MCF 10A (cell line): ENCODE results near the gene CARD11. TPM values are rescaled to one million over a fixed set of nuclear protein-coding genes. Genes with fewer than 3 reads are reported as not detected.

Experiments used
- BruUV-seq: library from RNA; stranded (reverse); fragments of 400-500 nt; replicated peaks from 2 replicates; lab custom pipeline; 2021; lab: Mats Ljungman, UMichigan
- CTCF ChIA-PET: fragments of 300-600 bp; sonication (Branson Sonifier 250); formaldehyde crosslinking; extraction: SDS; loops from one replicate; lab custom pipeline; 2021; ENCODE audit warnings: antibody characterized with exemption, inconsistent platforms; lab: Yijun Ruan, JAX
- POLR2A ChIA-PET: fragments of 300-600, 350-650 bp; sonication (Branson Sonifier 250); formaldehyde crosslinking; extraction: SDS; loops from one replicate; lab custom pipeline; 2020; ENCODE audit warnings: antibody characterized with exemption, inconsistent platforms; lab: Yijun Ruan, JAX
- DNase-seq: peaks from one replicate; pipeline ENCODE4 v3.0.0-alpha.2; 2018; ENCODE audit not compliant: unreplicated experiment
- H3K27ac Mint-ChIP-seq: one replicate; pipeline ENCODE4 v1.8.0; 2022; ENCODE audit warnings: mild to moderate bottlenecking, low read depth, mixed read lengths; ENCODE audit not compliant: unreplicated experiment
- H3K27me3 Mint-ChIP-seq: one replicate; pipeline ENCODE4 v1.8.0; 2022; ENCODE audit warnings: mixed read lengths; ENCODE audit not compliant: insufficient read depth, unreplicated experiment
- H3K36me3 Mint-ChIP-seq: one replicate; pipeline ENCODE4 v1.8.0; 2022; ENCODE audit warnings: mild to moderate bottlenecking, moderate library complexity, mixed read lengths; ENCODE audit not compliant: insufficient read depth, unreplicated experiment
- H3K4me1 Mint-ChIP-seq: one replicate; pipeline ENCODE4 v1.8.0; 2022; ENCODE audit warnings: mixed read lengths; ENCODE audit not compliant: insufficient read depth, unreplicated experiment
- H3K4me3 Mint-ChIP-seq: one replicate; pipeline ENCODE4 v1.8.0; 2022; ENCODE audit warnings: mild to moderate bottlenecking, moderate library complexity, mixed read lengths; ENCODE audit not compliant: unreplicated experiment
- H3K9me3 Mint-ChIP-seq: one replicate; pipeline ENCODE4 v1.8.0; 2022; ENCODE audit warnings: mixed read lengths; ENCODE audit not compliant: unreplicated experiment
- intact Hi-C: fragments of 100-400 bp; cut with micrococcal nuclease; formaldehyde crosslinking; loops from 2 replicates; pipeline ENCODE4 v1.14.1; 2022
- total RNA-seq: library from RNA; stranded (reverse); gene quantifications from 2 replicates; pipeline ENCODE4 v1.2.3, GENCODE V29; 2022
- TF ChIP-seq, protein P1 (sequence below): fragments of 200-600 bp; IDR thresholded peaks from one replicate; pipeline ENCODE4 v1.8.0; 2022; ENCODE audit warnings: antibody characterized with exemption, mild to moderate bottlenecking; ENCODE audit not compliant: unreplicated experiment

The CARD11 gene
- total RNA-seq, 1 experiment from 2014 or later = not detected

DNA sequence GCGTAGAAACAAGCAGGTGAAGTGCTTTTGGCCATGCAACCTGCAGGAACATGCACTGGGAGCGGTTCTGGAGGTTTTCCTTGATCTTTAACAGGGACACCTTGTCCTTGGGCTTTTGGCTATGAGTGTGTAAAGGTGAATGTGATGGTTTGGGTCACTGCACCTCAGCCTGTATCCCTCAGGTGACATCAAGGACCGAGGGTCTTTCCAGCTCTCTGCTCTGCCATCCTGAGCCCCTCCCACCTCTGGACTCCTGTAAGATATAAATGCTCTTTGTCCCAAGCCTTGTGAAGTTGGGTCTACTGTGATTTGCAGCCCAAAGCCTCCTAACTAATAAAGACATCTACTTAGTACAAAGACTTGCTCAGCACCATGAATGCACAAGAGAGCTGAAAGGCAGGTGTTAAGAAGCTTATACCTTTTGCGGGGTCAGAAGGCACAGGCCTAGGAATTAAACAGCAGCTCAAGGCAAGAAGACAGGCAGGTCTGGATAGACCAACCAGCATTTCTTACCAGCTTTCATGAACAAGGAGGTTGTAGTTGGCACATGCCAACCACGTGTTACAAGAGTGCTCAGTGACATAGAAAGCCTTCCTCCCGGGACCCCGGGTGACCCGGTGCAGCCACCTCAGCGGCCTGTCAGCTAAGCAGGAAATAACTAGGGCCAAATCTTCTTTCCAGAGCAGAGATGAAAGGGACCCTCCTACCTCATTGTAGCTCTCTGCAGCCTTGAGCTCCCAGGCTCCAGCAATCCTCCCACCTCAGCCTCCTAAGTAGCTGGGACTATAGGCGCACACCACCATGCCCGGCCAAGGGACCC is 89.9 kb downstream of the CARD11 start:
- ChIA-PET CTCF (interaction anchor here (0.6 to 1.3 kb wide), 2 partner anchors 20 to 1433 kb away, joined by 4 to 7 read pairs; no protein-coding TSS in a partner anchor), POLR2A (interaction anchor here (0.7 to 1.2 kb wide), 2 partner anchors 11 to 12 kb away, joined by 3 read pairs; no protein-coding TSS in a partner anchor)
- intact Hi-C loops = no loop called here
- Mint-ChIP-seq H3K27me3 (no peaks in the 10 kb centered on the region), H3K4me3 (no peak overlapping the region), H3K4me1 (peaks cover 5% of the 10 kb centered on the region), H3K27ac (no peak overlapping the region), H3K9me3 (peaks cover 8% of the 10 kb centered on the region), H3K36me3 (no peaks in the 10 kb centered on the region)
- no peak for DNase-seq
- BruUV-seq = no TSS peak
- TF ChIP-seq, protein P1, sequence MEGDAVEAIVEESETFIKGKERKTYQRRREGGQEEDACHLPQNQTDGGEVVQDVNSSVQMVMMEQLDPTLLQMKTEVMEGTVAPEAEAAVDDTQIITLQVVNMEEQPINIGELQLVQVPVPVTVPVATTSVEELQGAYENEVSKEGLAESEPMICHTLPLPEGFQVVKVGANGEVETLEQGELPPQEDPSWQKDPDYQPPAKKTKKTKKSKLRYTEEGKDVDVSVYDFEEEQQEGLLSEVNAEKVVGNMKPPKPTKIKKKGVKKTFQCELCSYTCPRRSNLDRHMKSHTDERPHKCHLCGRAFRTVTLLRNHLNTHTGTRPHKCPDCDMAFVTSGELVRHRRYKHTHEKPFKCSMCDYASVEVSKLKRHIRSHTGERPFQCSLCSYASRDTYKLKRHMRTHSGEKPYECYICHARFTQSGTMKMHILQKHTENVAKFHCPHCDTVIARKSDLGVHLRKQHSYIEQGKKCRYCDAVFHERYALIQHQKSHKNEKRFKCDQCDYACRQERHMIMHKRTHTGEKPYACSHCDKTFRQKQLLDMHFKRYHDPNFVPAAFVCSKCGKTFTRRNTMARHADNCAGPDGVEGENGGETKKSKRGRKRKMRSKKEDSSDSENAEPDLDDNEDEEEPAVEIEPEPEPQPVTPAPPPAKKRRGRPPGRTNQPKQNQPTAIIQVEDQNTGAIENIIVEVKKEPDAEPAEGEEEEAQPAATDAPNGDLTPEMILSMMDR = no peak

DNA sequence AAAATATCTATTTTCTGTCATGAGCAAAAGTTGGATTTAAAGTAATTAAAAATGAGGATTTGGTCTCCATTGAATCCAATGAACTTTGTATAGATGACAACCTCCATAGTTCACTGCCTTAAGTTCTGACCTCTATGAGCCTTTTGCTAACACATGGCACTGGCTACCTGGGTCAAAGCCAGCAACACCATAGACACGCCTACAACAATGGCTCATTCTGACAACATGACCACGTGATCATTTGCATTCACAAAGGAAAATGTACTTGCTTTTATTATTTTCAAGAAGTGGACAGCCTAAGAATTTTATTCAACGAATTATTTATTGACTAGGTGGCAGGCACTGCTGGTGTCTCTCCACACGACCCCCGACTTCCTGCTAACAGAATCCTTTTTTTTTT is 90.6 kb downstream of the CARD11 start:
- POLR2A ChIA-PET = interaction anchor here (0.5 to 1.2 kb wide), 3 partner anchors 11 to 13 kb away, joined by 3 read pairs; no protein-coding TSS in a partner anchor

DNA sequence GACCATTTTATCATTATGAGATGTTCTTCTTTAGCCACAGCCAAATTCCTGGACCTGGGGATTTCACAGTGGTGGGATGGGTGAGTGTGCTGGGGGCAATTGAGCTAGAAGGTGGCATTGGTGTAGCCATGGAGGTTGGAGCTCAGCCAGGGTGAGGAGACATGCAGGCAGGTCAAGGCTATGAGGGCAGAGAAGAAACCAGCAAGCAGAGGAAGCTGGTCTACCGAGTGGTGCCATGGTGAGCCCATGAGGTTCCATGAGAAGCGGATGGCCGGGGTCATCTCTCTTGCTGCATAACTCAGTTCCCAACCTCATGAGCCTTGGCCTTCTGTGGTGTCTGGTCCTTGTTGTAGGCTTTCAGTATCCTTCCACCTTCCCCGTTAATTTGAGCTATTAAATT is 91.4 kb downstream of the CARD11 start:
- no TSS peak for BruUV-seq
- H3K9me3 Mint-ChIP-seq = peaks cover 8% of the 10 kb centered on the region
- no peaks in the 10 kb centered on the region for H3K36me3 Mint-ChIP-seq
- H3K27me3 Mint-ChIP-seq = no peaks in the 10 kb centered on the region
- TF ChIP-seq, protein P1 = no peak
- CTCF ChIA-PET = interaction anchor here (0.6 kb wide), 2 partner anchors 33 to 1473 kb away, joined by 3 read pairs; no protein-coding TSS in a partner anchor
- H3K4me1 Mint-ChIP-seq = peaks cover 5% of the 10 kb centered on the region
- no peak overlapping the region for H3K4me3 Mint-ChIP-seq
- POLR2A ChIA-PET = no interaction called here
- intact Hi-C loops = no loop called here
- no peak overlapping the region for H3K27ac Mint-ChIP-seq
- no peak for DNase-seq

More for the DNA sequence above, 90.6 kb downstream of the CARD11 start:
- no TSS peak for BruUV-seq
- intact Hi-C loops = no loop called here
- peaks cover 8% of the 10 kb centered on the region for H3K9me3 Mint-ChIP-seq
- no peaks in the 10 kb centered on the region for H3K27me3 Mint-ChIP-seq
- no peaks in the 10 kb centered on the region for H3K36me3 Mint-ChIP-seq
- DNase-seq = peak; percentile 54
- TF ChIP-seq, protein P1 = no peak
- peaks cover 5% of the 10 kb centered on the region for H3K4me1 Mint-ChIP-seq
- no peak overlapping the region for H3K4me3 Mint-ChIP-seq
- CTCF ChIA-PET = interaction anchor here (1.3 kb wide), 1 partner anchor 19 kb away, joined by 4 read pairs; no protein-coding TSS in a partner anchor
- no peak overlapping the region for H3K27ac Mint-ChIP-seq

DNA sequence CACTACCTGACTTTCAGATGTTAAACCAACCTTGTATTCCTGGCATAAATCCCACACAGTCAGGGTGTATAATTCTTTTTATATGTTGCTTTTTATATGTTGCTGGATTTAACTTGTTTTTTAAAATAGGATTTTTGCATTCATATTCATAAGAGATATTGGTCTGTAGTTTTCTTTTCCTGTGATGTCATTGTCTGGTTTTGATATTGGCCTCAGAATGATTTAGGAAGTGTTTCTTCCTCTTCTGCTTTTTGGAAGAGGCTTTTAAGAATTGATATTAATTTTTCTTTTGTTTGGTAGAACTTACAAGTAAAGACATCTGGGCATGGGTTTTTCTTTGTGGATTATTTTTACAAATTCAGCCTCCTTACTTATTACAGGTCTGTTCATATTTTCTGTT is 93.1 kb downstream of the CARD11 start:
- CTCF ChIA-PET = no interaction called here
- BruUV-seq = no TSS peak

More for the DNA sequence above, 93.1 kb downstream of the CARD11 start:
- H3K4me1 Mint-ChIP-seq = no peaks in the 10 kb centered on the region
- DNase-seq = no peak
- H3K36me3 Mint-ChIP-seq = no peaks in the 10 kb centered on the region
- TF ChIP-seq, protein P1 = no peak
- peaks cover 8% of the 10 kb centered on the region for H3K9me3 Mint-ChIP-seq
- H3K4me3 Mint-ChIP-seq = no peak overlapping the region
- H3K27me3 Mint-ChIP-seq = no peaks in the 10 kb centered on the region
- POLR2A ChIA-PET = no interaction called here
- intact Hi-C loops = no loop called here
- H3K27ac Mint-ChIP-seq = no peak overlapping the region
